ENCODE measurements around the gene ATP5F1B.

Gene ATP5F1B

DNA sequence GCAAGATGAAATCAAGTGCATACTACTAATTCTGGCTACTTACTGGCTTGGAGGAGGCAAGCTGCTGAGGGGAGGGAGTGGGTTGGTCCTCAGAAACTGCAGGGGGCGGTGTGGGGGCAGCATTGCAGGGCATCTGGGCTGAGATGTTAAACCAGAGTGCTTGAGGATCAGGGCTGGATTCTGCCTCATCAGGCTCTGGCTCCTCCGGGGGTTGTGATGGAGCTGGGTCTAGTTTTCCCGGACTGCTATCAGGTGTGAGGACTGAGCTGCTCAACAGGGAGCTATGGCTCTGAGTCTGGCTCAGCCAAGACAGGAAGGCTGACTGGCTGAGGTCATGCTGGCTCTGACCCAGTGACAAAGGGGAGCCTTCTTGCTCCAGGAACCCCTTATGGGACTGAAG, 44.3 kb downstream of the ATP5F1B start:
- DNase-seq: peak in 2 of 3 donors; percentile 59 to 61
- Histone ChIP-seq H3K27ac (ENCODE audit: insufficient read depth in 1 of 2, low read depth in 1 of 2, low read length in 2 of 2, poor library complexity in 1 of 2, severe bottlenecking in 2 of 2) (no peak overlapping the region), H3K4me3 (ENCODE audit: control insufficient read depth in 1 of 7, extremely low read depth in 1 of 7, insufficient read depth in 4 of 7, low read depth in 2 of 7, low read length in 6 of 7) (no peak overlapping the region), H3K9me3 (ENCODE audit: control extremely low read depth in 1 of 5, control insufficient read depth in 4 of 5, insufficient read depth in 2 of 5, low read depth in 1 of 5, low read length in 4 of 5) (no peaks in the 10 kb centered on the region), H3K36me3 (ENCODE audit: control insufficient read depth in 4 of 4, insufficient read depth in 4 of 4, low read length in 3 of 4) (peaks cover 28 to 98% (median 85%) of the 10 kb centered on the region in 4 experiments), H3K4me1 (ENCODE audit: control extremely low read depth in 1 of 4, control insufficient read depth in 4 of 4, insufficient read depth in 4 of 4, low read length in 3 of 4) (no peaks in the 10 kb centered on the region), H3K27me3 (replicated peaks in 2 of 5; ENCODE audit: control insufficient read depth in 4 of 5, insufficient read depth in 5 of 5, low read length in 4 of 5) (no peaks in the 10 kb centered on the region)
- WGBS (ENCODE audit: insufficient coverage): 100% methylated on average over 3 of the region's 3 CpGs
- POLR2A ChIA-PET: no interaction called here
- CTCF ChIA-PET: interaction anchor here (0.6 to 22.4 kb wide), 12 partner anchors 10 to 115 kb away, joined by 3 to 350 read pairs (median 4); partner anchors contain the start of genes BAZ2A and RBMS2

GRCh38 chr12:56600753-56601152, 45.0 kb downstream of the ATP5F1B start:
- Histone ChIP-seq H3K4me1 (ENCODE audit: control extremely low read depth in 1 of 4, control insufficient read depth in 4 of 4, insufficient read depth in 4 of 4, low read length in 3 of 4) (peaks cover 0 to 2% (median 0%) of the 10 kb centered on the region in 4 experiments), H3K4me3 (ENCODE audit: control insufficient read depth in 1 of 7, extremely low read depth in 1 of 7, insufficient read depth in 4 of 7, low read depth in 2 of 7, low read length in 6 of 7) (no peak overlapping the region), H3K9me3 (ENCODE audit: control extremely low read depth in 1 of 5, control insufficient read depth in 4 of 5, insufficient read depth in 2 of 5, low read depth in 1 of 5, low read length in 4 of 5) (no peaks in the 10 kb centered on the region), H3K36me3 (ENCODE audit: control insufficient read depth in 4 of 4, insufficient read depth in 4 of 4, low read length in 3 of 4) (peaks cover 25 to 97% (median 79%) of the 10 kb centered on the region in 4 experiments), H3K27ac (ENCODE audit: insufficient read depth in 1 of 2, low read depth in 1 of 2, low read length in 2 of 2, poor library complexity in 1 of 2, severe bottlenecking in 2 of 2) (no peak overlapping the region), H3K27me3 (replicated peaks in 2 of 5; ENCODE audit: control insufficient read depth in 4 of 5, insufficient read depth in 5 of 5, low read length in 4 of 5) (no peaks in the 10 kb centered on the region)
- 96% methylated on average over 6 of the region's 6 CpGs for WGBS (ENCODE audit: insufficient coverage)
- no peak for DNase-seq
- ChIA-PET POLR2A (no interaction called here), CTCF (interaction anchor here (0.7 to 22.4 kb wide), 7 partner anchors 9 to 109 kb away, joined by 3 to 350 read pairs (median 27); partner anchors contain the start of genes ATP5F1B, BAZ2A and RBMS2)

DNA sequence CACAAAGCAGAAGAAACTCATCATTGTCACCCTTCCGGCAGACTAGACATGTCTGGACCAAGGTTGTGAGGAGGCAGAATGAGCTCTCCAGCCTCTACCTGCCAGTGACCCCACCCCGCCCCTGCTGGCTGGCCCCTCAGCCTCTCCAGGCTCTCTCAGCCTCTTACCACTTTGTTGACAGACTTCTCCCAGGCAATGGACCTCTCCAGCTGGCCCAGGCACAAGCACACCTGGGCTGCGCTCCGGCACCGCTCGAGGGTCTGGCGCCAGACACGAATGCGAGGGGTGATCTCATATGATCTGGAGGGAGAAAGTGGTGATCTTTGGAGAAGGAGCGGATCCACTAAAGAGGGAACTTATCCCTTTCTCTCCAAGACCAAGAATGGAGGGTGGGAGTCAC, 46.0 kb downstream of the ATP5F1B start:
- Histone ChIP-seq H3K27ac (ENCODE audit: insufficient read depth in 1 of 2, low read depth in 1 of 2, low read length in 2 of 2, poor library complexity in 1 of 2, severe bottlenecking in 2 of 2) (no peak overlapping the region), H3K36me3 (ENCODE audit: control insufficient read depth in 4 of 4, insufficient read depth in 4 of 4, low read length in 3 of 4) (peaks cover 20 to 95% (median 77%) of the 10 kb centered on the region in 4 experiments), H3K4me1 (ENCODE audit: control extremely low read depth in 1 of 4, control insufficient read depth in 4 of 4, insufficient read depth in 4 of 4, low read length in 3 of 4) (peaks cover 0 to 2% (median 0%) of the 10 kb centered on the region in 4 experiments), H3K27me3 (replicated peaks in 2 of 5; ENCODE audit: control insufficient read depth in 4 of 5, insufficient read depth in 5 of 5, low read length in 4 of 5) (no peaks in the 10 kb centered on the region), H3K4me3 (ENCODE audit: control insufficient read depth in 1 of 7, extremely low read depth in 1 of 7, insufficient read depth in 4 of 7, low read depth in 2 of 7, low read length in 6 of 7) (no peak overlapping the region), H3K9me3 (ENCODE audit: control extremely low read depth in 1 of 5, control insufficient read depth in 4 of 5, insufficient read depth in 2 of 5, low read depth in 1 of 5, low read length in 4 of 5) (no peaks in the 10 kb centered on the region)
- WGBS (ENCODE audit: insufficient coverage): 100% methylated on average over 9 of the region's 10 CpGs
- CTCF ChIA-PET: interaction anchor here (16.8 to 22.4 kb wide), 2 partner anchors 28 to 82 kb away, joined by 316 to 350 read pairs; partner anchors contain the start of genes BAZ2A and RBMS2
- no peak for DNase-seq
- POLR2A ChIA-PET: no interaction called here

- Histone ChIP-seq H3K27me3 (replicated peaks in 2 of 5; ENCODE audit: control insufficient read depth in 4 of 5, insufficient read depth in 5 of 5, low read length in 4 of 5) (no peaks in the 10 kb centered on the region), H3K9me3 (ENCODE audit: control extremely low read depth in 1 of 5, control insufficient read depth in 4 of 5, insufficient read depth in 2 of 5, low read depth in 1 of 5, low read length in 4 of 5) (no peaks in the 10 kb centered on the region), H3K27ac (ENCODE audit: insufficient read depth in 1 of 2, low read depth in 1 of 2, low read length in 2 of 2, poor library complexity in 1 of 2, severe bottlenecking in 2 of 2) (no peak overlapping the region), H3K4me1 (ENCODE audit: control extremely low read depth in 1 of 4, control insufficient read depth in 4 of 4, insufficient read depth in 4 of 4, low read length in 3 of 4) (peaks cover 0 to 2% (median under 1%) of the 10 kb centered on the region in 4 experiments), H3K36me3 (ENCODE audit: control insufficient read depth in 4 of 4, insufficient read depth in 4 of 4, low read length in 3 of 4) (peaks cover 16 to 90% (median 71%) of the 10 kb centered on the region in 4 experiments), H3K4me3 (ENCODE audit: control insufficient read depth in 1 of 7, extremely low read depth in 1 of 7, insufficient read depth in 4 of 7, low read depth in 2 of 7, low read length in 6 of 7) (no peak overlapping the region)
- DNase-seq: no peak
- CTCF ChIA-PET: interaction anchor here (16.8 to 22.4 kb wide), 2 partner anchors 29 to 81 kb away, joined by 316 to 350 read pairs; partner anchors contain the start of genes BAZ2A and RBMS2
- WGBS (ENCODE audit: insufficient coverage): 97% methylated on average over 15 of the region's 15 CpGs
- POLR2A ChIA-PET: no interaction called here
Measured at GRCh38 chr12:56599041-56599440, 46.7 kb downstream of the ATP5F1B start.

DNA sequence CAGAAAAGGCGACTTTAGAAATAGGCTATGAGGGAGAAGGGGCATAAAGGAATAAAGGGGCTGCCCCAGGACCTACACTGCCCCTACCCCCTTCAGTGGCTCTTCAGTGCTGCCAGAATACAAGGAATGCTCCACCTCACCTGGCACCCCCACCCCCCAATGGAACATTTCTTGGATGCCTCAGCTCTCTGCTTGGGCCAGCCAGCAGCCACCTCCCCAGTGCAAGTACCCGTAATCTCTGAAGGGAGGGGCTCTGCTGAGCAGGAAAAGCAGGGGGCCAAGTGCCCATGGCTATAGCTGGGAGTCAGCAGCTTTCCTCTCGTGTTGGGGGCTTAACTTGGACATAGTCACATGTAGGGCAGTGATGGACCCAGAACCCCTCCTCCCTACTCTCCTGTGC, 49.0 kb downstream of the ATP5F1B start:
- ChIA-PET POLR2A (no interaction called here), CTCF (interaction anchor here (1.0 to 22.4 kb wide), 3 partner anchors 28 to 79 kb away, joined by 3 to 350 read pairs (median 8); partner anchors contain the start of gene RBMS2)
- no peaks in the 10 kb centered on the region for H3K27me3 ChIP-seq (replicated peaks in 2 of 5; ENCODE audit: control insufficient read depth in 4 of 5, insufficient read depth in 5 of 5, low read length in 4 of 5)
- no peaks in the 10 kb centered on the region for H3K9me3 ChIP-seq (ENCODE audit: control extremely low read depth in 1 of 5, control insufficient read depth in 4 of 5, insufficient read depth in 2 of 5, low read depth in 1 of 5, low read length in 4 of 5)
- H3K36me3 ChIP-seq (ENCODE audit: control insufficient read depth in 4 of 4, insufficient read depth in 4 of 4, low read length in 3 of 4): peaks cover 8 to 68% (median 52%) of the 10 kb centered on the region in 4 experiments
- no peak overlapping the region for H3K4me3 ChIP-seq (ENCODE audit: control insufficient read depth in 1 of 7, extremely low read depth in 1 of 7, insufficient read depth in 4 of 7, low read depth in 2 of 7, low read length in 6 of 7)
- WGBS (ENCODE audit: insufficient coverage): 100% methylated on average over 2 of the region's 3 CpGs
- DNase-seq: no peak
- H3K4me1 ChIP-seq (ENCODE audit: control extremely low read depth in 1 of 4, control insufficient read depth in 4 of 4, insufficient read depth in 4 of 4, low read length in 3 of 4): peaks cover 0 to 2% (median under 1%) of the 10 kb centered on the region in 4 experiments
- peak overlapping the region in 1 of 2 experiments; percentile 21 for H3K27ac ChIP-seq (ENCODE audit: insufficient read depth in 1 of 2, low read depth in 1 of 2, low read length in 2 of 2, poor library complexity in 1 of 2, severe bottlenecking in 2 of 2)

- POLR2A ChIA-PET: interaction anchor here (0.6 to 0.7 kb wide), 2 partner anchors 9 to 24 kb away, joined by 4 to 6 read pairs; no protein-coding TSS in a partner anchor
- no peaks in the 10 kb centered on the region for H3K27me3 ChIP-seq (replicated peaks in 2 of 5; ENCODE audit: control insufficient read depth in 4 of 5, insufficient read depth in 5 of 5, low read length in 4 of 5)
- H3K9me3 ChIP-seq (ENCODE audit: control extremely low read depth in 1 of 5, control insufficient read depth in 4 of 5, insufficient read depth in 2 of 5, low read depth in 1 of 5, low read length in 4 of 5): no peaks in the 10 kb centered on the region
- H3K36me3 ChIP-seq (ENCODE audit: control insufficient read depth in 4 of 4, insufficient read depth in 4 of 4, low read length in 3 of 4): peaks cover 5 to 45% (median 32%) of the 10 kb centered on the region in 4 experiments
- peaks cover 0 to 6% (median under 1%) of the 10 kb centered on the region in 4 experiments for H3K4me1 ChIP-seq (ENCODE audit: control extremely low read depth in 1 of 4, control insufficient read depth in 4 of 4, insufficient read depth in 4 of 4, low read length in 3 of 4)
- peak; percentile 66 to 82 (median 74) for DNase-seq
- H3K4me3 ChIP-seq (ENCODE audit: control insufficient read depth in 1 of 7, extremely low read depth in 1 of 7, insufficient read depth in 4 of 7, low read depth in 2 of 7, low read length in 6 of 7): no peak overlapping the region
- no peak overlapping the region for H3K27ac ChIP-seq (ENCODE audit: insufficient read depth in 1 of 2, low read depth in 1 of 2, low read length in 2 of 2, poor library complexity in 1 of 2, severe bottlenecking in 2 of 2)
- WGBS (ENCODE audit: insufficient coverage): 83% methylated on average over 7 of the region's 8 CpGs
- CTCF ChIA-PET: interaction anchor here (0.7 to 22.4 kb wide), 23 partner anchors 8 to 103 kb away, joined by 3 to 350 read pairs (median 5); partner anchors contain the start of genes BAZ2A and RBMS2
Measured at GRCh38 chr12:56593909-56594621, 51.7 kb downstream of the ATP5F1B start.

- ChIA-PET POLR2A (no interaction called here), CTCF (interaction anchor here (0.6 to 22.4 kb wide), 13 partner anchors 9 to 84 kb away, joined by 3 to 350 read pairs (median 4); partner anchors contain the start of gene RBMS2)
- Histone ChIP-seq H3K27me3 (replicated peaks in 2 of 5; ENCODE audit: control insufficient read depth in 4 of 5, insufficient read depth in 5 of 5, low read length in 4 of 5) (no peaks in the 10 kb centered on the region), H3K4me3 (ENCODE audit: control insufficient read depth in 1 of 7, extremely low read depth in 1 of 7, insufficient read depth in 4 of 7, low read depth in 2 of 7, low read length in 6 of 7) (no peak overlapping the region), H3K4me1 (ENCODE audit: control extremely low read depth in 1 of 4, control insufficient read depth in 4 of 4, insufficient read depth in 4 of 4, low read length in 3 of 4) (peaks cover 0 to 6% (median under 1%) of the 10 kb centered on the region in 4 experiments), H3K9me3 (ENCODE audit: control extremely low read depth in 1 of 5, control insufficient read depth in 4 of 5, insufficient read depth in 2 of 5, low read depth in 1 of 5, low read length in 4 of 5) (no peaks in the 10 kb centered on the region), H3K27ac (ENCODE audit: insufficient read depth in 1 of 2, low read depth in 1 of 2, low read length in 2 of 2, poor library complexity in 1 of 2, severe bottlenecking in 2 of 2) (no peak overlapping the region), H3K36me3 (ENCODE audit: control insufficient read depth in 4 of 4, insufficient read depth in 4 of 4, low read length in 3 of 4) (peaks cover 5 to 32% (median 27%) of the 10 kb centered on the region in 4 experiments)
- no peak for DNase-seq
Measured at GRCh38 chr12:56591961-56592360, 53.8 kb downstream of the ATP5F1B start.
